NCI-H1048 (cell line): ENCODE measurements around the gene NDUFAF3.

ENCODE experiments used
- DNase-seq: peaks from one replicate; lab custom pipeline; 2025; lab: John Stamatoyannopoulos, UW

NDUFAF3 gene

GRCh38 chr3:49054344-49054862 is 32.5 kb downstream of the NDUFAF3 start:
- DNase-seq = no peak

GRCh38 chr3:49057268-49057667 is 35.3 kb downstream of the NDUFAF3 start:
- DNase-seq = no peak

- no peak for DNase-seq
Observed at GRCh38 chr3:49058011-49058410, 36.1 kb downstream of the NDUFAF3 start.
